NCI-H345 treated with DMSO at 0.1 percent for 48 hours (cell line): Measurements from ENCODE around the gene ADSS1.

Experiments used
- DNase-seq: peaks from one replicate; lab custom pipeline; 2025; ENCODE audit not compliant: unreplicated experiment; lab: John Stamatoyannopoulos, UW

Gene ADSS1

GRCh38 chr14:104731320-104732294 lies 7.6 kb downstream of the ADSS1 start:
- DNase-seq, result no peak

GRCh38 chr14:104732355-104732804 lies 8.4 kb downstream of the ADSS1 start:
- no peak for DNase-seq

GRCh38 chr14:104732931-104733681 lies 9.1 kb downstream of the ADSS1 start:
- DNase-seq, result no peak

GRCh38 chr14:104734051-104734587 lies 10.1 kb downstream of the ADSS1 start:
- DNase-seq, result no peak

- no peak for DNase-seq
Measured at GRCh38 chr14:104734601-104734990, 10.6 kb downstream of the ADSS1 start.

- DNase-seq, result no peak
Measured at GRCh38 chr14:104734991-104735779, 11.2 kb downstream of the ADSS1 start.

GRCh38 chr14:104735830-104736642 lies 12.0 kb downstream of the ADSS1 start:
- DNase-seq, result no peak

- DNase-seq, result no peak
Measured at GRCh38 chr14:104738375-104739019, 14.5 kb downstream of the ADSS1 start.

GRCh38 chr14:104739026-104739425 lies 15.0 kb downstream of the ADSS1 start:
- no peak for DNase-seq

GRCh38 chr14:104739546-104740516 lies 15.8 kb downstream of the ADSS1 start:
- DNase-seq, result no peak

- DNase-seq, result no peak
Measured at GRCh38 chr14:104741108-104741802, 17.2 kb downstream of the ADSS1 start.

- DNase-seq, result no peak
Measured at GRCh38 chr14:104741803-104742251, 17.8 kb downstream of the ADSS1 start.

GRCh38 chr14:104742586-104743455 lies 18.8 kb downstream of the ADSS1 start:
- DNase-seq, result no peak

- no peak for DNase-seq
Measured at GRCh38 chr14:104743461-104744380, 19.7 kb downstream of the ADSS1 start.

- no peak for DNase-seq
Measured at GRCh38 chr14:104744484-104744883, 20.5 kb downstream of the ADSS1 start.

- no peak for DNase-seq
Measured at GRCh38 chr14:104745431-104745830, 21.4 kb downstream of the ADSS1 start.
